ENCODE measurements around the gene CCL28.

CCL28 gene

GRCh38 chr5:43357067-43357466 is 55.1 kb downstream of the CCL28 start:
- peaks cover 15% of the 10 kb centered on the region for H3K4me1 Mint-ChIP-seq
- no peaks in the 10 kb centered on the region for H3K36me3 Mint-ChIP-seq (ENCODE audit: low read depth)
- no peak overlapping the region for H3K4me3 Mint-ChIP-seq
- peaks cover 22% of the 10 kb centered on the region for H3K9me3 Mint-ChIP-seq
- no peak for TF ChIP-seq CTCF (IDR thresholded peaks at IDR 0.05; ENCODE audit: unreplicated experiment in 3 of 3)
- peaks cover 4% of the 10 kb centered on the region for H3K27me3 Mint-ChIP-seq (ENCODE audit: low read depth)
- H3K27ac Mint-ChIP-seq, result peak overlapping the region; percentile 8 to 91 (median 18)

- no peak for TF ChIP-seq CTCF (IDR thresholded peaks at IDR 0.05; ENCODE audit: unreplicated experiment in 3 of 3)
- no peaks in the 10 kb centered on the region for H3K27me3 Mint-ChIP-seq (ENCODE audit: low read depth)
- H3K4me3 Mint-ChIP-seq, result no peak overlapping the region
- H3K9me3 Mint-ChIP-seq, result peaks cover 11% of the 10 kb centered on the region
- H3K36me3 Mint-ChIP-seq (ENCODE audit: low read depth), result no peaks in the 10 kb centered on the region
- no peak overlapping the region for H3K27ac Mint-ChIP-seq
- H3K4me1 Mint-ChIP-seq, result peaks cover 22% of the 10 kb centered on the region
Measured at GRCh38 chr5:43354774-43355173, 57.4 kb downstream of the CCL28 start.

GRCh38 chr5:43353668-43354067 is 58.5 kb downstream of the CCL28 start:
- no peak for TF ChIP-seq CTCF (IDR thresholded peaks at IDR 0.05; ENCODE audit: unreplicated experiment in 3 of 3)
- Mint-ChIP-seq H3K9me3 (no peaks in the 10 kb centered on the region), H3K4me3 (no peak overlapping the region), H3K36me3 (ENCODE audit: low read depth) (no peaks in the 10 kb centered on the region), H3K27me3 (ENCODE audit: low read depth) (no peaks in the 10 kb centered on the region), H3K4me1 (peaks cover 22% of the 10 kb centered on the region), H3K27ac (no peak overlapping the region)

GRCh38 chr5:43352915-43353314 is 59.3 kb downstream of the CCL28 start:
- no peaks in the 10 kb centered on the region for H3K36me3 Mint-ChIP-seq (ENCODE audit: low read depth)
- H3K4me1 Mint-ChIP-seq, result peaks cover 18% of the 10 kb centered on the region
- no peaks in the 10 kb centered on the region for H3K27me3 Mint-ChIP-seq (ENCODE audit: low read depth)
- no peak for TF ChIP-seq CTCF (IDR thresholded peaks at IDR 0.05; ENCODE audit: unreplicated experiment in 3 of 3)
- H3K4me3 Mint-ChIP-seq, result no peak overlapping the region
- H3K27ac Mint-ChIP-seq, result no peak overlapping the region
- no peaks in the 10 kb centered on the region for H3K9me3 Mint-ChIP-seq

- no peak overlapping the region for H3K4me3 Mint-ChIP-seq
- no peaks in the 10 kb centered on the region for H3K36me3 Mint-ChIP-seq (ENCODE audit: low read depth)
- no peaks in the 10 kb centered on the region for H3K27me3 Mint-ChIP-seq (ENCODE audit: low read depth)
- TF ChIP-seq CTCF (IDR thresholded peaks at IDR 0.05; ENCODE audit: unreplicated experiment in 3 of 3), result no peak
- peaks cover 12% of the 10 kb centered on the region for H3K4me1 Mint-ChIP-seq
- no peaks in the 10 kb centered on the region for H3K9me3 Mint-ChIP-seq
- no peak overlapping the region for H3K27ac Mint-ChIP-seq
Measured at GRCh38 chr5:43352131-43352530, 60.1 kb downstream of the CCL28 start.

- H3K4me1 Mint-ChIP-seq, result peaks cover 7% of the 10 kb centered on the region
- no peaks in the 10 kb centered on the region for H3K36me3 Mint-ChIP-seq (ENCODE audit: low read depth)
- peaks cover 3% of the 10 kb centered on the region for H3K27me3 Mint-ChIP-seq (ENCODE audit: low read depth)
- H3K9me3 Mint-ChIP-seq, result peaks cover 5% of the 10 kb centered on the region
- H3K27ac Mint-ChIP-seq, result no peak overlapping the region
- no peak for TF ChIP-seq CTCF (IDR thresholded peaks at IDR 0.05; ENCODE audit: unreplicated experiment in 3 of 3)
- H3K4me3 Mint-ChIP-seq, result no peak overlapping the region
Measured at GRCh38 chr5:43348861-43349363, 63.3 kb downstream of the CCL28 start.
